Hepatocyte (in vitro differentiated cells): Measurements from ENCODE around the gene PARG. TPM values are rescaled to one million over a fixed set of nuclear protein-coding genes. Genes with fewer than 3 reads are reported as not detected.

Experiments used
- DNase-seq: peaks from one replicate; pipeline ENCODE4 v3.0.0-alpha.2; 2016; ENCODE audit warnings: low spot score
- H2AFZ ChIP-seq: fragments of 200-600 bp; sonication (generic); 2 replicates; pipeline ENCODE4 v1.6.0; 2016; ENCODE audit warnings: antibody characterized with exemption, mild to moderate bottlenecking
- H3K27ac ChIP-seq: fragments of 200-600 bp; sonication (generic); 2 replicates; pipeline ENCODE4 v1.5.1; 2016; ENCODE audit warnings: mild to moderate bottlenecking
- H3K27me3 ChIP-seq: fragments of 200-600 bp; sonication (generic); 2 replicates; pipeline ENCODE4 v1.6.1; 2016
- H3K36me3 ChIP-seq: fragments of 200-600 bp; sonication (generic); replicated peaks from 2 replicates; pipeline ENCODE4 v1.5.1; 2016; ENCODE audit warnings: low read depth; ENCODE audit not compliant: insufficient read depth
- H3K4me1 ChIP-seq: fragments of 200-600 bp; sonication (generic); 2 replicates; pipeline ENCODE4 v1.5.1; 2016; ENCODE audit warnings: mild to moderate bottlenecking, moderate library complexity; ENCODE audit not compliant: insufficient read depth
- H3K4me2 ChIP-seq: fragments of 200-600 bp; sonication (generic); 2 replicates; pipeline ENCODE4 v1.6.0; 2016
- H3K4me3 ChIP-seq: fragments of 200-600 bp; sonication (generic); 2 replicates; pipeline ENCODE4 v1.5.1; 2016; ENCODE audit warnings: mild to moderate bottlenecking
- H3K79me2 ChIP-seq: fragments of 200-600 bp; sonication (generic); 2 replicates; pipeline ENCODE4 v1.6.0; 2017; ENCODE audit warnings: mild to moderate bottlenecking
- H3K9me2 ChIP-seq: fragments of 200-600 bp; sonication (generic); replicated peaks from 2 replicates; pipeline ENCODE4 v1.6.0; 2017; ENCODE audit warnings: mild to moderate bottlenecking; ENCODE audit not compliant: insufficient read depth
- H3K9me3 ChIP-seq: fragments of 200-600 bp; sonication (generic); 2 replicates; pipeline ENCODE4 v1.5.1; 2016; ENCODE audit warnings: low read depth, mild to moderate bottlenecking
- H4K20me1 ChIP-seq: fragments of 200-600 bp; sonication (generic); 2 replicates; pipeline ENCODE4 v1.6.0; 2016; ENCODE audit warnings: mild to moderate bottlenecking; ENCODE audit not compliant: insufficient read depth, poor library complexity, severe bottlenecking
- EZH2 ChIP-seq: fragments of 200-600 bp; sonication (generic); IDR thresholded peaks from 2 replicates; pipeline ENCODE4 v1.6.1; 2016; ENCODE audit warnings: antibody characterized with exemption, mild to moderate bottlenecking, borderline replicate concordance
- WGBS: methylation state at CpG from one replicate; pipeline ENCODE4 v1.1.6; 2016; ENCODE audit warnings: low lambda C conversion rate; ENCODE audit errors: missing lambda C conversion rate; 5-methylcytosine and 5-hydroxymethylcytosine counted together
- polyA plus RNA-seq: library from polyadenylated mRNA; unstranded; fragments of >200 nt; fragmentation: Nextera tagmentation; extraction: Ambion mirVana; gene quantifications from 2 replicates; pipeline ENCODE4 v1.2.1, GENCODE V29; 2016
- small RNA-seq: library from RNA; depleted of rRNA; stranded (forward); fragments of <200 nt; gene quantifications from one replicate; pipeline ENCODE3, GENCODE V24; 2014
- total RNA-seq: library from RNA; depleted of rRNA; stranded (reverse); fragments of >200 nt; gene quantifications from 2 replicates; pipeline ENCODE4 v1.2.3, GENCODE V29; 2014

The PARG gene
- total and polyA plus RNA-seq, 2 experiments from 2014 or later, result 20.4 to 33.3 TPM

- no peak for TF ChIP-seq EZH2
- Histone ChIP-seq H3K9me2 (no peaks in the 10 kb centered on the region), H3K9me3 (no peaks in the 10 kb centered on the region), H3K4me2 (no peak overlapping the region), H3K27ac (no peak overlapping the region), H4K20me1 (no peaks in the 10 kb centered on the region), H3K36me3 (no peaks in the 10 kb centered on the region), H3K27me3 (peaks cover 12% of the 10 kb centered on the region), H2AFZ (no peak overlapping the region), H3K79me2 (no peaks in the 10 kb centered on the region), H3K4me1 (no peaks in the 10 kb centered on the region), H3K4me3 (no peak overlapping the region)
- DNase-seq, result no peak
- 68% methylated on average over 37 of the region's 38 CpGs for WGBS
Measured at GRCh38 chr10:49768329-49768728, 173.5 kb downstream of the PARG start.

Small RNA genes within 50 kb of the gene (small RNA-seq; reads per million reads assigned to genes)
- gene RNA5SP317, result not detected
- not detected for gene SNORA74C-2

Other genes starting within 250 kb of the PARG start
- 9.5 and 12.9 TPM in 2 replicates for gene OGDHL, start 179.7 kb downstream of the PARG start, total RNA-seq
- 8.0 and 9.3 TPM in 2 replicates for gene OGDHL, start 179.7 kb downstream of the PARG start, polyA plus RNA-seq
- 16.6 and 18.5 TPM in 2 replicates for gene TIMM23B, start within 50 bp of the PARG start, total RNA-seq
- gene TIMM23B, start within 50 bp of the PARG start, polyA plus RNA-seq, result 15.0 and 22.6 TPM in 2 replicates
- 4.8 and 6.2 TPM in 2 replicates for gene AGAP6, start 46.4 kb upstream of the PARG start, total RNA-seq
- 7.6 and 12.7 TPM in 2 replicates for gene AGAP6, start 46.4 kb upstream of the PARG start, polyA plus RNA-seq
- gene WASHC2A, start 125.9 kb upstream of the PARG start, total RNA-seq, result 31.9 and 36.7 TPM in 2 replicates
- 25.9 and 35.5 TPM in 2 replicates for gene WASHC2A, start 125.9 kb upstream of the PARG start, polyA plus RNA-seq